Adrenal gland (tissue), 12 donors: ENCODE data around the gene PROX1. TPM values are rescaled to one million over a fixed set of nuclear protein-coding genes. Genes with fewer than 3 reads are reported as not detected.

Experiments used
- DNase-seq, 7 donors: peaks; one replicate each; pipeline ENCODE4 v3.0.0-alpha.2; 2019 to 2020
- H3K27ac ChIP-seq, 5 donors: fragments of 200-600 bp; sonication (generic) in 4 of 5; 1 replicate in 3 of 5; 2 replicates in 2 of 5; pipeline versions ENCODE4 v1.5.1 to v1.8.0; 2016 to 2020; ENCODE audit warnings: mild to moderate bottlenecking in 1 of 5
- H3K27me3 ChIP-seq: fragments of 200-600 bp; 2 replicates; pipeline ENCODE4 v1.8.0; 2021
- H3K36me3 ChIP-seq, 2 donors: fragments of 200-600 bp; replicated peaks in 1 of 2; 1 replicate in 1 of 2; 2 replicates in 1 of 2; pipeline versions ENCODE4 v1.5.1 to v1.8.0; 2018 to 2022
- H3K4me1 ChIP-seq, 2 donors: fragments of 200-600 bp; replicated peaks in 1 of 2; 1 replicate in 1 of 2; 2 replicates in 1 of 2; pipeline versions ENCODE4 v1.5.1 to v1.8.0; 2018 to 2021
- H3K4me3 ChIP-seq, 4 donors: fragments of 200-600 bp; sonication (generic) in 3 of 4; one replicate each; pipeline ENCODE4 v1.5.1; 2016 to 2018
- H3K9me3 ChIP-seq, 3 donors: fragments of 200-600 bp; sonication (generic) in 1 of 3; replicated peaks in 1 of 3; 1 replicate in 2 of 3; 2 replicates in 1 of 3; pipeline versions ENCODE4 v1.5.1 to v1.8.0; 2016 to 2021
- CTCF ChIP-seq, 6 experiments: fragments of 450-650 bp in 4 of 6; fragments of 200-600 bp in 2 of 6; sonication (generic) in 1 of 6; IDR thresholded peaks; 1 replicate in 5 of 6; 2 replicates in 1 of 6; pipeline versions ENCODE4 v1.5.1 to v1.8.0; 2016 to 2021; ENCODE audit warnings: antibody characterized with exemption in 6 of 6, mild to moderate bottlenecking in 2 of 6, moderate library complexity in 1 of 6
- POLR2A ChIP-seq, 2 donors: fragments of 450-650 bp; IDR thresholded peaks; one replicate each; pipeline ENCODE4 v1.6.1; 2017; ENCODE audit warnings: antibody characterized with exemption in 2 of 2, mild to moderate bottlenecking in 2 of 2, moderate library complexity in 1 of 2
- WGBS, 4 donors: extraction: QIAGEN DNeasy Blood & Tissue Kit in 2 of 4; methylation state at CpG; one replicate each; pipeline versions ENCODE4 v1.1.5 to v1.1.7; 2013 to 2017; 5-methylcytosine and 5-hydroxymethylcytosine counted together
- intact Hi-C, 2 donors: fragments of 100-400 bp; cut with DNase I; formaldehyde crosslinking; loops; one replicate each; pipeline versions ENCODE4 v1.14.1 to v1.15.0; 2022 to 2023
- polyA plus RNA-seq, 3 donors: library from polyadenylated mRNA; stranded (reverse); fragments of 200-250 nt in 2 of 3; fragments of 350-450 nt in 1 of 3; fragmentation: Illumina TruSeq in 1 of 3; extraction: RNeasy Lipid Tissue Mini Kit (QIAGEN cat#74804) in 1 of 3; gene quantifications; one replicate each; pipeline ENCODE4 v1.2.3, GENCODE V29; 2013 to 2014
- total RNA-seq, 9 donors: library from RNA; depleted of rRNA in 4 of 9; stranded (reverse); fragments of >200 nt in 4 of 9; fragments of 120-200 nt in 1 of 9; fragmentation: NEBNext Ultra II Directional in 1 of 9; extraction: Animal tissue kit (Norgen Biotek cat#: 25700) in 1 of 9; gene quantifications; one replicate each; pipeline versions ENCODE4 v1.1.0 to v1.2.4, GENCODE V29; 2013 to 2023
- donor health status: healthy with polysubstance abuse.
- donor health status: Bipolar disorder and iron deficiency.
- donor health status: DM: yes; HTN: yes; CAD: no.
- donor health status: DM: no; HTN: no; CAD: no.
- donor health status: DM: no; HTN: no; CAD: no.
- donor health status: DM: yes; HTN: yes; CAD: no.

PROX1 gene
- total and polyA plus RNA-seq, 12 donors, result 2.6 to 91.7 (median 18.8) TPM

- Histone ChIP-seq H3K4me3 (no peak overlapping the region), H3K27me3 (peaks cover 7% of the 10 kb centered on the region), H3K4me1 (peaks cover 0 to 12% of the 10 kb centered on the region in 2 donors), H3K27ac (no peak overlapping the region), H3K9me3 (no peaks in the 10 kb centered on the region), H3K36me3 (no peaks in the 10 kb centered on the region)
- no peak for TF ChIP-seq CTCF (IDR thresholded peaks at IDR 0.05)
- TF ChIP-seq POLR2A (IDR thresholded peaks at IDR 0.05), result no peak
- DNase-seq, result no peak
- 26 to 53% (median 33%) methylated on average over 27 to 48 of the region's 48 CpGs for WGBS, 4 donors
- intact Hi-C loops, result loop anchor here (5.0 to 10.0 kb wide), 2 partner anchors 135 to 142 kb away; no protein-coding TSS in a partner anchor
Observed at GRCh38 chr1:213979751-213980586, 7.8 kb upstream of the PROX1 start.

GRCh38 chr1:213980906-213981305 lies 6.9 kb upstream of the PROX1 start:
- Histone ChIP-seq H3K4me3 (no peak overlapping the region), H3K36me3 (no peaks in the 10 kb centered on the region), H3K9me3 (no peaks in the 10 kb centered on the region), H3K27me3 (peaks cover 7% of the 10 kb centered on the region), H3K27ac (no peak overlapping the region), H3K4me1 (peaks cover 0 to 18% of the 10 kb centered on the region in 2 donors)
- DNase-seq, result no peak
- WGBS, 4 donors, result 61 to 66% (median 62%) methylated on average over 4 of the region's 4 CpGs
- no peak for TF ChIP-seq CTCF (IDR thresholded peaks at IDR 0.05)
- no peak for TF ChIP-seq POLR2A (IDR thresholded peaks at IDR 0.05)
- intact Hi-C loops, result loop anchor here (5.0 to 10.0 kb wide), 2 partner anchors 134 to 141 kb away; no protein-coding TSS in a partner anchor

DNA sequence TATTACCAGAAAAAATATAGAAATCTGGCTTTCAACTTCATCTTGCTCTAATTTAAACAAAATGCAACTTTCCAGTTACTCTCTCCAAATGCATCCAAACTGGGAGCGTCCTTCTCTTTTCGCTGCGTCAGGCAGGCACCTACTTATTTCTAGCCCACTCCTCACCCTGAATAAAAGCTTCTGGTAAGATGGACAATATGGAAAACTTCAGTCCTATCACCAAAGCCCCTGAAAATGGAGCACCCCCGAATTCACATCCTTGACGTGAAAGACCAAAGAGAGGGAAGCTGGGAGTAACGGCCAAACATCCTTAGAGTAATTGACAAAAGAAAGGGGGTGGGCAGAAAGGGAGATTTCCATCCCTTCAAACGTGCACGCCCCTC lies 5.5 kb upstream of the PROX1 start:
- whole genome bisulfite sequencing, 4 donors, result 19 to 28% (median 27%) methylated on average over 7 to 8 of the region's 8 CpGs
- no peaks in the 10 kb centered on the region for H3K36me3 ChIP-seq
- peak overlapping the region in 1 of 4 donors; percentile 55 for H3K4me3 ChIP-seq
- peaks cover 0 to 27% of the 10 kb centered on the region in 2 donors for H3K4me1 ChIP-seq
- intact Hi-C loops, result loop anchor here (5.0 to 10.0 kb wide), 2 partner anchors 133 to 140 kb away; no protein-coding TSS in a partner anchor
- H3K27ac ChIP-seq, result peak overlapping the region in 1 of 5 donors; percentile 17
- DNase-seq, result no peak
- H3K27me3 ChIP-seq, result peaks cover 7% of the 10 kb centered on the region
- no peak for TF ChIP-seq POLR2A (IDR thresholded peaks at IDR 0.05)
- no peak for TF ChIP-seq CTCF (IDR thresholded peaks at IDR 0.05)
- no peaks in the 10 kb centered on the region for H3K9me3 ChIP-seq

- Histone ChIP-seq H3K36me3 (no peaks in the 10 kb centered on the region), H3K27ac (peak overlapping the region in 1 of 5 donors; percentile 34), H3K4me3 (peak overlapping the region in 2 of 4 donors; percentile 21 to 55), H3K27me3 (peaks cover 7% of the 10 kb centered on the region), H3K9me3 (no peaks in the 10 kb centered on the region), H3K4me1 (peaks cover 0 to 27% of the 10 kb centered on the region in 2 donors)
- DNase-seq, result peak in 5 of 7 donors; percentile 47 to 56 (median 50)
- 2 to 7% (median 5%) methylated on average over 6 to 79 of the region's 79 CpGs for WGBS, 4 donors
- intact Hi-C loops, result loop anchor here (5.0 to 10.0 kb wide), 2 partner anchors 132 to 139 kb away; no protein-coding TSS in a partner anchor
- TF ChIP-seq POLR2A (IDR thresholded peaks at IDR 0.05) (no peak), CTCF (IDR thresholded peaks at IDR 0.05) (peak in 1 of 6 experiments; percentile 12)
Observed at GRCh38 chr1:213982672-213983492, 4.9 kb upstream of the PROX1 start.
